Ecto neural progenitor cell (in vitro differentiated cells): ENCODE results near the gene FBXL2.
"Not testable (repeated sequence)": the region's sequence is repeated elsewhere in the genome, so short reads cannot be mapped to it uniquely, and the experiment has no call there.

Experiments used
- DNase-seq: peaks from one replicate; pipeline ENCODE4 v3.0.0-alpha.2; 2018; ENCODE audit warnings: low spot score

FBXL2 gene

DNA sequence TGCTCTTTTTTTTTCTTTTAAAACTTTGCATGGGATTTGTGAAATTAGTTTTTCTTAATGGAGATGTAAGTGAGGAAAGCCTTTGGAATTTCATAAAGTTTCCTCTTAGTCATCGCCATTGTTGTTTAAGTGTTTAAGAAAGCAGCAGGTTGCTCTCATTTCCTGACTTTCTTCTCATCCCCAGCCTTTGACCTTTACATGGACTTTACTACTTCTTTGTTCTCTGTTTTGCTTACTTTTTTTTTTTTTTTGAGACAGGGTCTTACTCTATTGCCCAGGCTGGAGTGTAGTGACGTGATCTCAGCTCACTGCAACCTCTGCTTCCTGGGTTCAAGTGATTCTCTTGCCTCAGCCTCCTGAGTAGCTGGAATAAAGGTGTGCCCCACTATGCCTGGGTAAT lies 38.6 kb downstream of the FBXL2 start:
- no peak for DNase-seq

DNA sequence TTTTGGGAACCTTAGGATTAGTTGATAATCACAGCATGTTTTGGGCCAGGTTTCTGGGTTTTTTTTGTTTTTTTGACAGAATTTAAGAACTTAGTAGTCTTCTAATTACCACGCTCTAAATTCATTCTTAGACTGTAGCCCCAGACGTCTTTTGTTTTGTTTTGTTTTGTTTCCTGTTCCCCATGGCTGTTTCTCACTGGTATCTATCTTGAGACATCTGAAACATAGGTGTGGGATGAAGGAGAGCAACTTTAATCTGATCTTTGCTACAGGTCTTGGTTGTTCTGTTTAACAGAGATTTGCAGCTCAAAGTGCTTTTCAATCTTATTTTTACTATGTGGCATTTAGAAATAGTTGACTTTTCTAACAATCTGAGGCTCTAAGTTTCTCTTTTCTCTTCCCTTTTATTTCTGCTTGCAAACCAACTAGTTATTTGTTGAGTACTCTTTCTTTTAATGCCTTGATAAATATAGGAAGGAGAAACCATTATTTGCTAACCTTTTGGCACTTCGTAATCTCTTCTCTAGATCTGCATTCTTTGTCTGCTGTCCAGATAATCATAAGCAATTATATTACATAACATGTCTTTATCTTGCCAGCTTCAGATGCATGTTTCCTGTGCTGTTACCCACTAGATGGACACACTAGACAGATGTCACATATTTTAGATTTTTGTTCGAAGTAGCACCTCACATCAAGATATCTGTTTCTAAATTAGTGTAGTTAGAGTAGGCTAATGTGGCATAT lies 40.9 kb downstream of the FBXL2 start:
- DNase-seq: no peak

DNA sequence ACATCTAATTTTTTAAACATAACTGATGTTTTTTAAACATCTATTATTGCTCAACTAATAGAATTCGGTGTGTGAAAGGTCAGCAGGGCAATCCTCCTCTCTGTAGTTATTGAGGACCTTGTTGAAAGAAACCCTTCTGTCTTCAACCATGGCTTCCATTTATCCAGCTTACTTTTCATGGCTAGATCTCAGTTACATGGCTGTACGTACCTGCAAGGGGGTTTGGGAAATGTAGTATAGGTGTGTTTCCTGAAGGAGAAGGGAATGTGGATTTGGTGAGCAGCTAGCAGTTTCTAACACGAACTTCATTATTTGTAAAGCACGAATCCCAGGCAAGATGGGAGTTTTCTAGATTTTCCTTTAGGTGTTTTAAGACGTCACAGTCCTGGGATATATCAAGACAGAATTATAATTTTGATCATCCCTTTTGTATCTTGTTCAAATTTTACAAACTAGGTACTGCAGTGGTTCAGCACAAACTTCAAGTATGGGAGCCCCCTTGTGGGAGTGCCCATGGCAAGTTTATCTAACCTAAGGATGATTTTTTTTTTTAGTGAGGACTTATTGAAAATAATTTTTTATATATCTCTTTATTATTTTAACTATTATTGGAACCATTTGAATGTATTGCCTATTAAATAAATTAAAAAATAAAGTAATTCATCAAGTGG lies 41.6 kb downstream of the FBXL2 start:
- DNase-seq: no peak

- DNase-seq: no peak
These were observed 45.2 kb downstream of the FBXL2 start for GRCh38 chr3:33322412-33322811.

GRCh38 chr3:33331414-33331813 lies 54.2 kb downstream of the FBXL2 start:
- no peak for DNase-seq

DNA sequence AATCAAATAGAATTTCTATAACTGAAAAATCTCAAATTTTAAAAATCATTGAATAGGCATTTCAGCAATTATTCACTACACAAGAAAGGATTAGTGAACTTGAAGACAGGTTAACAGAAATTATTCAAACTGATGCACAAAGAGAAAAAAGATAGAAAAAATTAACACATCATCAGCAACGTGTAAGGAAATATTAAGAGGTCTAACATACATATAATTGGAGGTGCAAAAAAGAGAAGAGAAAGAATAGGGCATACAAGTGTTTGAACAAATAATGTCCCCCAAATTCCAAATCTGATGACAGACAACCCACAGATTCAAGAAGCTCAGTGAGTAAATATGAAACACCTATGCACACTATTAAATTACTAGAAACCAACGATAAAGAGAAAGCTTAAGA lies 57.1 kb downstream of the FBXL2 start:
- DNase-seq: no peak

DNA sequence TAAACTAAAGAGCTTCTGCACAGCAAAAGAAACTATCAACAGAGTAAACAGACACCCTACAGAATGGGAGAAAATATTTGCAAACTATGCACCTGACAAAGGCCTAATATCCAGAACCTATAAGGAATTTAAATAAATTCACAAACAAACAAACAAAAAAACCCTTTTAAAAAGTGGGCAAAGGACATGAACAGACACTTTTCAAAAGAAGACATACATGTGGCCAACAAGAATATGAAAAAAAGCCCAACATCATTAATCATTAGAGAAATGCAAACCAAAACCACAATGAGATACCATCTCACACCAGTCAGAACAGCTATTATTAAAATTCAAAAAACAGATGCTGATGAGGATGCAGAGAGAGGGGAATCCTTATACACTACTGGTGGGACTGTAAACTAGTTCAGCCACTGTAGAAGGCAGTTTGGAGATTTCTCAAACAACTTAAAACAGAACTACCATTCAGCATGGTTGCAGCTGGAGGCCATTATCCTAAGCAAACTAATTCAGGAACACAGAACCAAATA lies 61.8 kb downstream of the FBXL2 start:
- not testable (repeated sequence) for DNase-seq

DNA sequence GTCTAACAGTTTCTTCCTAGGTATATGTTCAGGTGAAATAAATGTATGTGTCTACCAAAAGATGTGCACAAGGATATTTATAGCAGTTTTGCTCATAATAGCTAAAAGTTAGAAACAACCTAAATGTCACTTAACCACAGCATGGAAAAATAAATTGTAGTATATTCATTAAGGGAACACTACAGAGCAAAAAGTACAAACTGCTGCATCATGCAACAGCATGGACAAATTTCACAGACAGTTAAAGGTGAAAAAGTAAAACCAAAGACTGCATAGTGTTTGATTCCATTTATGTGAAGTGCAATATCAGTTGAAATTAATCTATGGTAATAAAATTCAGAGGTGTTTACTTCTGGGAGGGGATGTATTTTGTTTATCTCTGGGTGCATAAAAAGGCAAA lies 62.5 kb downstream of the FBXL2 start:
- no peak for DNase-seq

- no peak for DNase-seq
These were observed 78.4 kb downstream of the FBXL2 start for GRCh38 chr3:33355611-33356010.

- no peak for DNase-seq
These were observed 81.0 kb downstream of the FBXL2 start for GRCh38 chr3:33358172-33358781.

DNA sequence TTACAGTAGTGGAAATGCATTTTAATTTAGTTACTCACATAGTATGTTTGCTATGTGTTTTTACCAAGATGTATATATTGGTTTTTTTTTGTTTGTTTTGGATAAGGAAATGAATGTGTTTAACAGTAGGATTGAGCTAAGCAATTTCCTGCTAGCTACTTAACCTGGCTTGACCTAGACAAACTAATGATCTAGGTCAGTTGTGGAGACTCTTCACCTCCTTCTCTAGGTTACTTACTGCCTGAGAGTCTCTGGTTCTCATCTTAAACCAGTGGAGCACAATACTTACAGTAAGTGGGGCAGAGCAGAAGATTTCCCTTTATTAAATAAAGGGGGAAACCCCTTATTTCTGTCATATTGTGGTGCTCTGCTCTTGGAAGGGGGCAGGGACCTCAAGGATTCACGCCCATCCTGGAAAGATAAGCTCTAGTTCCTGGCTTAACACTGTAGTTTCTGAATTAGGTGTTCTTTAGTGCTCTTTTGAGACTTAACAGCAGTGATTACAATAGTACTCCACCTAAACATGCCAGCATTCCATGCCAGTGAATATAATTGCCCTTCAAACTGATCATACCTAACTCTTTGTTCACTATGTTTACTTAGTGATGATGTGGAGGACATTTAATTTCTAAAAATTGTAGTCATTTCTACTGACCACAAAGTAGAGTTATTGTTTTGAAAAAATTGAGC lies 83.0 kb downstream of the FBXL2 start:
- no peak for DNase-seq

GRCh38 chr3:33363113-33363800 lies 86.0 kb downstream of the FBXL2 start:
- DNase-seq: no peak

GRCh38 chr3:33364060-33364459 lies 86.8 kb downstream of the FBXL2 start:
- no peak for DNase-seq

GRCh38 chr3:33364531-33365128 lies 87.4 kb downstream of the FBXL2 start:
- DNase-seq: no peak

- DNase-seq: no peak
These were observed 95.2 kb downstream of the FBXL2 start for GRCh38 chr3:33372218-33373081.

- no peak for DNase-seq
These were observed 95.8 kb downstream of the FBXL2 start for GRCh38 chr3:33373082-33373437.

GRCh38 chr3:33377489-33377888 lies 100.2 kb downstream of the FBXL2 start:
- no peak for DNase-seq

GRCh38 chr3:33377931-33378330 lies 100.7 kb downstream of the FBXL2 start:
- DNase-seq: no peak

- DNase-seq: no peak
These were observed 103.4 kb downstream of the FBXL2 start for GRCh38 chr3:33380653-33381052.

GRCh38 chr3:33383951-33384350 lies 106.7 kb downstream of the FBXL2 start:
- DNase-seq: no peak

- no peak for DNase-seq
These were observed 108.2 kb downstream of the FBXL2 start for GRCh38 chr3:33385423-33385822.
